GM18951 (cell line): ENCODE measurements around the gene BBC3.
A peak's percentile ranks its signal among the peaks of the same experiment; 100 is the strongest.
"Not testable (repeated sequence)": the region's sequence is repeated elsewhere in the genome, so short reads cannot be mapped to it uniquely, and the experiment has no call there.

Experiments
- POLR2A ChIP-seq: IDR thresholded peaks from 4 replicates; pipeline ENCODE4 v1.6.1; 2011; ENCODE audit warnings: mild to moderate bottlenecking; ENCODE audit not compliant: insufficient read length, insufficient read depth; ENCODE audit errors: extremely low read depth
- in situ Hi-C: fragments of 300-500 bp; cut with MboI; formaldehyde crosslinking; loops from one replicate; pipeline ENCODE4 v1.12.0; 2022; ENCODE audit warnings: low sequenced_read_pairs, mixed read lengths, inconsistent platforms; ENCODE audit not compliant: unreplicated experiment

The BBC3 gene, protein sequence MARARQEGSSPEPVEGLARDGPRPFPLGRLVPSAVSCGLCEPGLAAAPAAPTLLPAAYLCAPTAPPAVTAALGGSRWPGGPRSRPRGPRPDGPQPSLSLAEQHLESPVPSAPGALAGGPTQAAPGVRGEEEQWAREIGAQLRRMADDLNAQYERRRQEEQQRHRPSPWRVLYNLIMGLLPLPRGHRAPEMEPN

DNA sequence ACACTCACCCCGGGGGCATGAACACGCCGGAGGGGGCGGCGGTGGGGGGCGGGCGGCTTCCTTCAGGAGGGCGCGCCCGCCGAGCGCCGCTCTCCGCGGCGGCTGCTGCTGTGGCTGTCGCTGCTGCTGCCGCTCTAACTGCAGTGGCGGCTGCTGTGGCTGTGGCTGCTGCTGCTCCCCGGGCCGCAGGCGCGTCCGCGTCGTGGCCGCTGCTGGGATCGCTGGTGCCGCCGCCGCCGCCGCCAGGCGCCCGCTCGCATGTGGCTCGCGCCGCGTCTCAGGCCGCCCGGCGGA is at the start of gene BBC3:
Gene BBC3 (minus strand): TSS at position 279 of the 294 bp plus-strand sequence. CDS start 2,768 bp downstream, outside the sequence.
- no peak for TF ChIP-seq POLR2A
- in situ Hi-C loops, result no loop called here

DNA sequence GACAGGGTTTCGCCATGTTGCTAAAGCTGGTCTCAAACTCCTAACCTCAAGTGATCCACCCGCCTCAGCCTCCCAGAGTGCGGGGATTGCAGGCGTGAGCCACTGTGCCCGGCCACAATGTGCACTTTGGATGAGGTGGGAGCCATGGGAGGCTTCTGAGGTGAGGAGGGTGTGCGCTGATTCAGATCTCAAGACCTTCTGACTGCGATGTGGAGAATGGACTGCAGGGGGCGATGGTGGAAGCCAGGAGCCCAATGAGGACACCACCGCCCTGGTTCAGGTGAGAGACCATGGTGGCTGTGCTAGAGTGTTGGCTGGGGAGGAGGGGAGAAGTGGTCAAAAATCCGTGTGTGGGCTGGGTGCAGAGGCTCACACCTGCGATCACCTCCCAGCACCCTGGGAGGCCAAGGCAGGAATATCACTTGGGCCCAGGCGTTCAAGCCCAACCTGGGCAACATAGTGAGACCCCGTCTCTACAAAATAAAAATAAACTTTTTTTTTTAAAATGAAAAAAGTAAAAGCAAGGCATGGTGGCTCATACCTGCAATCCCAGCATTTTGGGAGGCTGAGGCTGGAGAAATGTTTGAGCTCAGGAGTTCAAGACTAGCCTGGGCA is 49.3 kb upstream of the BBC3 start:
- in situ Hi-C loops, result no loop called here
- no peak for TF ChIP-seq POLR2A

DNA sequence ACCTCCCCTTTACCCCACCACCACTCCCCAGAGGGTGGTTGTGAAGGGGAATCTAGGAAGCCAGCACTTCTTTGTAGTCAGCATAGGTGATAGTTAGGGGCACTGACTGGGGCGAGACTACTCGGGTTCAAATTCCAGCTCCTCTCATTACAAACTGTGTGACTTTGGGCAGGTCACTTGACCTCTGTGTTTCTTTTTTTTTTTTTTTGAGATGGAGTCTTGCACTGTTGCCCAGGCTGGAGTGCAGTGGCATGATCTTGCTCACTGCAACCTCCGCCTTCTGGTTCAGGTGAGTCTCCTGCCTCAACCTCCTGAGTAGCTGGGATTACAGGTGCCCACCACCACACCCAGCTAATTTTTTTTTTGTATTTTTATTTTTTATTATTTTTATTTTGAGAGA is 45.5 kb upstream of the BBC3 start:
- in situ Hi-C loops, result not testable (repeated sequence)

DNA sequence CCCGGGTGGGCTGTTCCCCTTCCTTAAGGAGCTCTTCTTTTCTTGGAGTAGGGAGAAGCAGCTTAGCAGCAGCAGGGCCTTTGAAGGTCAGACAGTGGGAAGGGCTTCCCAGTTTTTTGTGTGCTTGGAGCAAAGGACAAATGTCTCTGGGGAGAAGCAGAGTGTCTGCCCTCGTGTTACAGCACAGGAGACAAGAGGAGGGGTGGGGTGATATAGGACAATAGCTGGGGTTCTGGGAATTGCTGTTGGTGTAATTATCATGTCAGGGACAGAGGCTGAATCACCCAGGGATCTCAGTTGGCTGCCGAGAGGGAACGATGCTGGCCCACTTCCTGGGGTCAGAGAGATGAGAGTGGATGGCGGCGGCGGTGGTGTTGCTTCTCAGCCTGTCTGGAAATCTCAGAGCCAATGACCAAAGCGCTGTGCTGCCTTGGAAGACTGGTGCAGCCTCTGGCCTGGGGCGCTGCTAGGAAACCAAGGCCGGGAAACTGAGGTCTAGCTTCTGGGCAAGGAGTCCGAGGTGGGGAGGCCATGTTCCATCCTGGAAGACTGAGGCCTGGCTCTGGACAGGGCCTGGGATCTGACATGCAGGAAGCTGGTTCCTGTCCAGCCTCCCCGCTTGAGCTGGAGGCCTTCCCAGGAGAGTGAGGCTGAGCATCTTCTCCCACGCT is 44.9 kb upstream of the BBC3 start:
- TF ChIP-seq POLR2A, result no peak
- in situ Hi-C loops, result no loop called here

GRCh38 chr19:47274891-47275761 is 44.1 kb upstream of the BBC3 start:
- in situ Hi-C loops, result no loop called here
- TF ChIP-seq POLR2A, result no peak

DNA sequence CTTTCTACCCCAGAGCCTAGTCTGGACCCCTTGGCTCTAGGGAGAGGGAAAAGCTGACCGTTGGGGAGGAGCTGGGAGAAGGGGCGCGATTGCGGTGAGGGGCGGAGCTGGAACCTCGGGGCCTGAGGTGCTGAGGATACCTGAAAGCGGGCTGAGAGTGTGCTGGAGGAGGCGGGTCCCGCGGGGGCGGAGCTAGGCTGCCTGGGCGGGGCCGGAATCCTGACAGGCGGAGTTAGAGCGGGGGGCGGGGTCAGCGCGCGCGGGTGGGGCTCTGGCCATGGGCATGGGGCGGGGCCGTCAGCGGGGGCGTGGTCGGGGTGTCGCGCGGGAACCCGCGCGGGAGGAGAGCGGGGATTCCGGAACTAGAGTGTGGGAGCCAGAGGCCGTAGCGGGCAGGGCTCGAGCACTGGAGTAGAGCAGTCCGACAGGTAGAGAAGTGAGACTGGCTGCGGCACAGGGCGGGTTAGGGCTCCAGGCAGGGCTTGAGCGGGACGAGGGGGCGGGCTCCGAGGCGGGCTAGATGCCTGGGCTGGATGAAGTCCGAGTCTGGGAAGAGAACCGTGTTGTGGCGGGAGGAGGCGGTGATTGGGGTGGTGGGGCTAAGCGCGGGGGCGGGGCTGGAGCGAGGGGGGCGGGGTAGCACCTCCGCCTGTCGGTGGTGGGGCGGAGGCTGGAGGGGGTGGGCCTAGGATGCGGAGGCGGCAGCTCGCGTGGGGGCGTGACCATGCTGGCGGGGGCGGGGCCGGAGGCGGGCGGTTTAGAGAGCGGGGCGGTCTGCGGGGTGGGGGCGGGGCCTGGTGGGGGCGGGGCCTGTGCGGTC is 43.3 kb upstream of the BBC3 start, which contains the start of gene INAFM1:
Gene INAFM1 (plus strand): TSS at position 815 of the 820 bp plus-strand sequence. CDS start 35 bp downstream, outside the sequence.
- in situ Hi-C loops, result no loop called here
- peak; percentile 52 for TF ChIP-seq POLR2A

DNA sequence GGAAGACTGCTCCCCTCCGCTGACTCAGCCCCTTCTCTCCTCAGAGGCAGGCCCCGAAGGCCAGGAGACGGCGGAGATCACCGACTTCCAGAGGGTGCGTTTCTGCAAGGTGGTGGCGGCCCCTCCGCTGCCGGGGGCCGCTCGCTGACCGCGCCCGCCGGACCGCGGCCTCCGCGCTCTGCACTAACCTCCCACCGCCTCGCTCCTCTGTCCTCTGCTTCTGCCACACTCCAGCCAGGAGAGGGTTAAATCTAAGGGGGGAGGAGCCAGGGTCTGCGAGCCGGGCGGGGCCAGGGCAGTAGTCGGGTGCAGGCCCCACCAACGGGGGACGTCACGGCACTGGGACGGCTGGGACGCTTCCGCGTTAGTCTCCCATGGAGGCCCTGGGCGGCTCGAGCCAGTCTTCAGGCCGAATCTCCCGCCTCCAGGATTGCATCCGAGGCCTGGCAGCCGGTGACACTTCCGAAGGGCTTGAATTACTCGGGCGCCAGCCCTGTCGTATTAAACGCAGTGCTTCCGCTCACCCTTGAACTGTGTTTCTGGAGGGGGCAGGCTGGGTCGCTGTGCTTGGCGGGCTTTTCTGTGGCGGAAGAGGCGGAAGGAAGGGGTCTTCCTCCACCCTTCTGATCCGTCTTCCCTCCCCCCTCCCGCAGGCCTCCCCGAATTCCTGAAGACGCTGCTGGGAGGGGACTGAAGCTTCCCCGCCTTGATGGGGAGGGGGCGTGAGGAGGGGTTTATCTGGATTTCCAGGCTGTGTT is 42.5 kb upstream of the BBC3 start:
- peak; percentile 71 for TF ChIP-seq POLR2A
- in situ Hi-C loops, result no loop called here

DNA sequence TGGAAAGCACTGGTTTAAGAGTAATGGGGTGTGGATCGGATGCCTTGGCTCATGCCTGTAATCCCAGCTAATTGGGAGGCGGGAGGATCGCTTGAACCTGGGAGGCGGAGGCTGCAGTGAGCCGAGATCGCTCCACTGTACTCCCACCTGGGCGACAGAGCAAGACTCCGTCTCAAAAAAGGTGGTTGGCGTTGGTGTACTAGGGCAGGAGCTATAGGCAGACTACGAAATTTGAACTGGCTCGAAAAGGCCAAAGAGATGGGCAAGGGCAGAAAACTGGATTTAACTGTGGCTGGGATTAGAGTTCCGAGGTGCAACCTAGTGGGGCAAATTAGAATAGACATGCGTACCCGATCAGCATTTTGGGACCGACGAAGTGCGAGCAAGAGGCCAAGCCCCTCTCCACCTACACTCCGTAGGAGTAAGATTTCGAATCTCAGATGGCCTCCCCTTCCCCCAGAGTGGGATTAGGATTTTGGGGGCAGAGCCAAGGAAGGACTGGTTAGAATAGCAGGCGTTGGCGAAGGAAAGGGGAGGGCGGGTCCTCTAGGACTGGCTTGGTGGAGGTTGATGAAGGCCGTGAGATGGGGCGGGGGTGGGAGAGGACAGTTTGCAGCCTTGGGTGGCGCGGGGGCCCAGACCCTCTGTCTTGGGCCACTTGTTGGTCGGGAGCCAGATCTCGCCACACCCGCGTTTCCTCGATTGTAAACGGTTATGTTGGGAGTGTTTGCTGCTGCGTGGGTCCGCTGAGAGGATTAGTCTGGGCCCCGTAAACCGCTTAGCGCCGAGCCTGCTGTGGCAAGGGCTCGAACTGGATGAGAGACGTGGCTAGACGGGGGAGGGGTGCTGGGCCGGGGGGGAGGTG is 41.7 kb upstream of the BBC3 start:
- TF ChIP-seq POLR2A, result no peak
- in situ Hi-C loops, result no loop called here

GRCh38 chr19:47271949-47272348 is 41.0 kb upstream of the BBC3 start:
- no peak for TF ChIP-seq POLR2A
- in situ Hi-C loops, result no loop called here

DNA sequence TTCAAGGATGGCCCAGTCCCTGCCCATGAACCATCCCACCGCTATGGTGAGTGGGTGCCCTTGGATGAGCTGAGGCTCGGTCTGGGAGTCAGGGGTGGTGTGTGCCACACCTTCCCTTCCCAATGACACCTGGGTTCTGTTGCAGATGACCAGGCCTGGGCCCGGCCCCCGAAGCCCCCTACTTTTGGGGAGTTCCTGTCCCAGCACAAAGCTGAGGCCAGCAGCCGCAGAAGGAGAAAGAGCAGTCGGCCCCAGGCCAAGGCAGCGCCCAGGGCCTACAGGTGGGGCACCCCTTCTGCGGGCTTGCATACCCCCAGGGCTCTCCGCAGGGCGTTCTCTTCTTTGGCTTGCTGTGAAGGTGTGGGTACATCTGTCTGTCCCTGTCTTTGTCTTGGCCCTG is 39.4 kb upstream of the BBC3 start:
- no peak for TF ChIP-seq POLR2A

GRCh38 chr19:47269596-47269995 is 38.6 kb upstream of the BBC3 start:
- in situ Hi-C loops, result no loop called here
- TF ChIP-seq POLR2A, result no peak

More for the DNA sequence above, 39.4 kb upstream of the BBC3 start:
- in situ Hi-C loops, result no loop called here
